Mesothelial cell of epicardium (in vitro differentiated cells): Measurements from ENCODE around the gene SPATA33. TPM values are rescaled to one million over a fixed set of nuclear protein-coding genes. Genes with fewer than 3 reads are reported as not detected.

Experiments used
- DNase-seq, 2 experiments: peaks; one replicate each; pipeline ENCODE4 v3.0.0; 2021; ENCODE audit warnings: low spot score in 2 of 2; ENCODE audit not compliant: unreplicated experiment in 2 of 2
- H3K27ac Mint-ChIP-seq: 2 replicates; pipeline ENCODE4 v1.8.0; 2021; ENCODE audit warnings: mixed read lengths
- H3K27me3 Mint-ChIP-seq: 2 replicates; pipeline ENCODE4 v1.8.0; 2021; ENCODE audit warnings: low read depth, mixed read lengths
- H3K36me3 Mint-ChIP-seq: 2 replicates; pipeline ENCODE4 v1.8.0; 2021; ENCODE audit warnings: mixed read lengths
- H3K4me1 Mint-ChIP-seq: 2 replicates; pipeline ENCODE4 v1.8.0; 2021; ENCODE audit warnings: mixed read lengths
- H3K4me3 Mint-ChIP-seq: 2 replicates; pipeline ENCODE4 v1.8.0; 2021; ENCODE audit warnings: mild to moderate bottlenecking, moderate library complexity, mixed read lengths
- H3K9me3 Mint-ChIP-seq: 2 replicates; pipeline ENCODE4 v1.8.0; 2021; ENCODE audit warnings: mixed read lengths
- total RNA-seq: library from RNA; stranded (reverse); gene quantifications from 3 replicates; pipeline ENCODE4 v1.2.1, GENCODE V29; 2021
- TF ChIP-seq, protein P1 (sequence below): fragments of 200-600 bp; sonication (generic); IDR thresholded peaks from one replicate; pipeline ENCODE4 v1.5.0; 2021; ENCODE audit warnings: antibody characterized with exemption; ENCODE audit not compliant: unreplicated experiment

SPATA33 gene
- total RNA-seq, 1 donor from 2014 or later: 14.4 TPM

DNA sequence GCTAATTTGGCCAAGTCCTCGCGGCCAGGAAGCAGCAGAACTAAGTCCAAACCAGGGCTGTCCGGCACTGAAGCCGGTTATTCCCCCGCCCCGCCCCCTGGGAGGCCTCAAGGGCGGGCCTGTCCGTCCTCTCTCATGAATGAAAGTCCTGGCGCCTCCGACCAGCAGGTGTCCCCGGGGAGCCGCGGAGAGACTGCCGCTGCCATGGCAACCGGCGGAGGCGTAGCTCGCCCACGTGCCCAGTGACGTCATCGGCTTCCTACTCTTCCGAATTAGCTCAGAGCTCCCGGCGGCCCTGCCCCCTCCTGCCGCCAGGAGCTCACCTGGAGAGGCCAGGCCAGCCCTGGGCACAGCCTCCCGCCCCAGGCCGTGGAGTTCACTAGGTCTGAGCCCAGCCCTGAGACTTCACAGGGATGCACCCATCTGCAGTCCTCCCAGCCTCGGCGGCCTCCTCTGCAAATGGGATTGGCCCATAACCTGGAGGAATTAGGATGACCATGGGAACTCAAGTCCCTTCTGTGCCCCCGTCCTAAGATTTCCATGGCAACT is 42.5 kb downstream of the SPATA33 start:
- Mint-ChIP-seq H3K27me3 (peaks cover 14% of the 10 kb centered on the region), H3K4me1 (peaks cover 2% of the 10 kb centered on the region), H3K4me3 (peak overlapping the region; percentile 57), H3K27ac (peak overlapping the region; percentile 53), H3K9me3 (no peaks in the 10 kb centered on the region), H3K36me3 (no peaks in the 10 kb centered on the region)
- TF ChIP-seq, protein P1, sequence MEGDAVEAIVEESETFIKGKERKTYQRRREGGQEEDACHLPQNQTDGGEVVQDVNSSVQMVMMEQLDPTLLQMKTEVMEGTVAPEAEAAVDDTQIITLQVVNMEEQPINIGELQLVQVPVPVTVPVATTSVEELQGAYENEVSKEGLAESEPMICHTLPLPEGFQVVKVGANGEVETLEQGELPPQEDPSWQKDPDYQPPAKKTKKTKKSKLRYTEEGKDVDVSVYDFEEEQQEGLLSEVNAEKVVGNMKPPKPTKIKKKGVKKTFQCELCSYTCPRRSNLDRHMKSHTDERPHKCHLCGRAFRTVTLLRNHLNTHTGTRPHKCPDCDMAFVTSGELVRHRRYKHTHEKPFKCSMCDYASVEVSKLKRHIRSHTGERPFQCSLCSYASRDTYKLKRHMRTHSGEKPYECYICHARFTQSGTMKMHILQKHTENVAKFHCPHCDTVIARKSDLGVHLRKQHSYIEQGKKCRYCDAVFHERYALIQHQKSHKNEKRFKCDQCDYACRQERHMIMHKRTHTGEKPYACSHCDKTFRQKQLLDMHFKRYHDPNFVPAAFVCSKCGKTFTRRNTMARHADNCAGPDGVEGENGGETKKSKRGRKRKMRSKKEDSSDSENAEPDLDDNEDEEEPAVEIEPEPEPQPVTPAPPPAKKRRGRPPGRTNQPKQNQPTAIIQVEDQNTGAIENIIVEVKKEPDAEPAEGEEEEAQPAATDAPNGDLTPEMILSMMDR: peak; percentile 84
- DNase-seq: peak; percentile 98 to 100

DNA sequence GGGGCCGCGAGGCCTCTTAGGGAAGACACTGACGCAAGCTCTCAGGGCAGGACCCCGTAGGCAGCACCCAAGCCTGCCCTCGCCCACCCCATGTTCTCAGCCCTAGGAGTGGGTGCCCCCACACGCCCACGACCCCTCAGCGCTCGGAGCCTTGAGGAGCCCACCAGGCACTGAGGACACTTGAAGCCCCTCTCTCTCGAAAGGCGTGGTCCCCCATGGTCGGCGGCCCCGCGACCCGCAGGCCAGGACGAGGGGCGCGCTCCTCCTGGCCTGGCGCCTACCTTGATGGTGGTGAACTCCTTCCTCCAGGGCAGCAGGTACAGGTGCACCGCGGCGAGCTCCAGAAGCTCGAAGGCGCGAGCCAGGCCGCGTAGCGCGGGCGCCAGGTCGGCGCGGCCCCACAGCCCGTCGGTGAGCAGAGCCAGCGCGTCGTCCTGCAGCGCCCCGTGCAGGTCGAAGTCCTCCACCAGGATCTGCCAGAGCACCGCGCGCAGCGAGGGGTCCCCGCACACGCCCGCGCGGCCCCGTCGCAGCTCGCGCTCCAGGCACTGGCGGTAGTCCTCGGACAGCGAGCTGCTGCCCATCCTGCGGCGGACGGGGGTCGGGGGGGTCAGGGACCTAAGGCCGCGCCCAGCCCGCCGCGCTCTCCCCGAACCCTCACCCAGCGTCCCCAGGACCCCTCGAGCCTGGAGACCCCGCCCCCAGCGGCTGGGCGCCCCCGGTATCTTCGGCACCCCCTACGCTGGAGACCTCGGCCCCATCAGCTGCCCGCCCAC is 43.2 kb downstream of the SPATA33 start:
- Mint-ChIP-seq H3K36me3 (no peaks in the 10 kb centered on the region), H3K4me3 (peak overlapping the region; percentile 70), H3K4me1 (peaks cover 2% of the 10 kb centered on the region), H3K9me3 (no peaks in the 10 kb centered on the region), H3K27me3 (peaks cover 15% of the 10 kb centered on the region), H3K27ac (peak overlapping the region; percentile 53)
- TF ChIP-seq, protein P1: no peak
- peak in 1 of 2 experiments; percentile 67 for DNase-seq

DNA sequence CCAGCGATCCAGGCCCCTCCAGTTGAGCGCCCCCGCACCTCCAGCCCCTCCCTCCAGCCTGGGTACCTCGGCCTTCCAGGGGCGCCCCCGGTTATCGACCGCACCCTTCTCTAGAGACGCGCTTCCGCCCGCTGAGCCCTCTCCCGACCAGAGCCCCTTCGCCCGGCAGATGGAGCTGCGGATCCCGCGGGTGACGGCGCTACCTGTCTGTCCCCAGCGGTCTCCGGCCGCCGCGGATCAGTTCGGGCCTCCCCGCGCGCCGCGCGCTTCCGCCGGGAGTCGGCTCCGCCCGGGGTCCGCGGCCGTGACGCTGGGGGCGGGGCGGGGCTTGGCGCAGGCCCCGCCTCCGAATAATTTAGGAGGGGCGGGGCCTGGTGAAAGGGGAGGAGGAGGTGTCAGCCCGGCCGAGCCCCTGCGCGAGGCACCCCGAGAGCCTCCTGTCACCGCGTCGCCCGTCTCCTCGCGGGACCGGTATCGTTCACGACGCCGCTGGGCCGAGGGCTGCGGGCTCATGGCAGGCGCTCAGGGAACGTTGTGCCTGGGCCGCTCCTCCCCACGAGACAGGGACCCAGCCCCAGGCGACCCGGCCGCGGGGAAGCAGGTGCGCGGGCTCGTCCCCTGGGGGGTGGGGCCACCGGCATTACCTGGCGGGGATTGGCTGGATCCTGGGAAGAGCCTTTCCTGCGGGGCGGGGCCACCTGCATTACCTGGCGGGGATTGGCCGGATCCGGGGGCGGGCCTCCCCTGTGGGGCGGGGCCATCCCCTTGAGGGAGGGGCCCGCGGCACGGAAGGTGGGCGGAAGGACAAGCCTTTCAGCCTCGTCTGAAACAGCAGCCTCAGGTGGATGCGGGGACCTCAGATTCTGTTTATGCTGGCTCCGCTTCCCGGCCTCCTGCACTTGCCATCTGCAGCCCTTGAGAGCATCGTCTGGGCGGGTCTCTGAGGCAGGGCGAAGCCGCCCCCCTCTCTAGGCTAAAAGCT is 44.1 kb downstream of the SPATA33 start, which contains the start of gene SPATA2L:
Gene SPATA2L, minus strand, starts transcription at position 281 of the 982 bp plus-strand sequence. CDS start 473 bp downstream, outside the sequence.
- H3K27me3 Mint-ChIP-seq: peaks cover 16% of the 10 kb centered on the region
- DNase-seq: peak; percentile 94 to 95

DNA sequence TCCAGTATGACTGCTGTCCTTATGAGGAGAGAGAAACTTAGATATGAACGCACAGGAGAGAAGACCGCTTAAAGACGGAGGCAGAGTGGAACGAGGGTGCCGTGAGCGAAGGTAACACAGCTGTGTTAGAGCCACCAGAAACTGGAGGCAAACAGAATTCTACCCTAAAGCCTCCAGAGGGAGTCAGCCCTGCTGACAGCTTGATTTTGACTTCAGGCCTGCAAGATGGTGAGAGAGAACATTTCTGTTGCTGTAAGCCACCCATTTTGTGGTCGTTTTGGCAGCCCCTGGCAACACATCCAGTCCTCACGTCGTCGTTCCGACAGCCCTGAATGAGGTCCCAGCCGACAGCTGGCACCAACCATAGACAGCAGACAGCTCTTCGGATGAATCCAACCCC is 46.6 kb downstream of the SPATA33 start:
- H3K27ac Mint-ChIP-seq: no peak overlapping the region
- peaks cover 2% of the 10 kb centered on the region for H3K4me1 Mint-ChIP-seq
- no peak overlapping the region for H3K4me3 Mint-ChIP-seq
- H3K27me3 Mint-ChIP-seq: peaks cover 16% of the 10 kb centered on the region
- TF ChIP-seq, protein P1: no peak
- no peaks in the 10 kb centered on the region for H3K9me3 Mint-ChIP-seq
- DNase-seq: no peak
- no peaks in the 10 kb centered on the region for H3K36me3 Mint-ChIP-seq

More for the DNA sequence above, 44.1 kb downstream of the SPATA33 start, which contains the start of gene SPATA2L:
- peaks cover 2% of the 10 kb centered on the region for H3K4me1 Mint-ChIP-seq
- peak within 1 kb of the TSS; percentile 88 for H3K27ac Mint-ChIP-seq
- TF ChIP-seq, protein P1: no peak
- no peaks in the 10 kb centered on the region for H3K36me3 Mint-ChIP-seq
- H3K9me3 Mint-ChIP-seq: no peaks in the 10 kb centered on the region
- H3K4me3 Mint-ChIP-seq: peak within 1 kb of the TSS; percentile 70

DNA sequence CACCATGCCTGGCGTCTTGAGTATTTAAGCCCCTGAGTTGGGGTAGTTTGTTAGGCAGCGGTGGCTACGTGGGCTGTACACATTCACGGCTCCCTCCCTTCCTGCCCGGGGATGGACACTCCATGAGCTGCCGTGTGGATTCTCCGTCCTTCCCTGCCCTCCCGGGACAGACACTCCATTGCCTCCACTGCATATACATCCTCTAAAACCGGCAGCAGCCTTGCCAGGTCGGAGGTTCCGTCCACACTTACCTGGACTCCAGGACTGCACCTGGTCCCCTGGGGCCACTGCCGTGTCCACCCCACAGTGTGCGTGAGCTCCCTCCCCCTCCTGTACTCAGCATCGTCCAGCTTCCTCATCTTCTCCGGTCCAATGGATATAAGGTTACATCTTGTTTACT is 47.4 kb downstream of the SPATA33 start:
- Mint-ChIP-seq H3K36me3 (no peaks in the 10 kb centered on the region), H3K4me3 (no peak overlapping the region), H3K4me1 (peaks cover under 1% of the 10 kb centered on the region), H3K9me3 (no peaks in the 10 kb centered on the region), H3K27me3 (peaks cover 16% of the 10 kb centered on the region), H3K27ac (no peak overlapping the region)
- TF ChIP-seq, protein P1: no peak
- no peak for DNase-seq
